Upper lobe of right lung (tissue), 1 donor: Measurements from ENCODE around the gene MAP4K3. TPM values are rescaled to one million over a fixed set of nuclear protein-coding genes. Genes with fewer than 3 reads are reported as not detected.

Source experiments
- ATAC-seq: fragments of 200-7000 bp; cut with Tn5 transposase; one replicate; pipeline ENCODE4 v1.9.1; 2020; ENCODE audit warnings: mild to moderate bottlenecking, moderate library complexity
- DNase-seq: peaks from one replicate; pipeline ENCODE4 v3.0.0-alpha.2; 2020
- H3K27ac ChIP-seq: fragments of 200-600 bp; one replicate; pipeline ENCODE4 v1.8.0; 2022
- H3K27me3 ChIP-seq: fragments of 200-600 bp; one replicate; pipeline ENCODE4 v1.8.0; 2022; ENCODE audit warnings: mild to moderate bottlenecking
- H3K36me3 ChIP-seq: fragments of 200-600 bp; one replicate; pipeline ENCODE4 v1.8.0; 2022
- H3K4me1 ChIP-seq: fragments of 200-600 bp; one replicate; pipeline ENCODE4 v1.8.0; 2022
- H3K4me3 ChIP-seq: fragments of 200-600 bp; one replicate; pipeline ENCODE4 v1.8.0; 2022; ENCODE audit warnings: mild to moderate bottlenecking
- H3K9me3 ChIP-seq: fragments of 200-600 bp; one replicate; pipeline ENCODE4 v1.8.0; 2022
- intact Hi-C: fragments of 100-400 bp; cut with DNase I; formaldehyde crosslinking; loops from one replicate; pipeline ENCODE4 v1.11.0; 2022
- total RNA-seq: library from RNA; stranded (reverse); fragmentation: NEBNext Ultra II Directional; extraction: Animal tissue kit (Norgen Biotek cat#: 25700); gene quantifications from one replicate; pipeline ENCODE4 v1.2.1, GENCODE V29; 2021
- TF ChIP-seq, protein P1 (sequence below): fragments of 200-600 bp; IDR thresholded peaks from one replicate; pipeline ENCODE4 v1.8.0; 2022; ENCODE audit warnings: antibody characterized with exemption
- donor health status: DM: no; HTN: yes; CAD: no; lungs with severe emphysema.

MAP4K3 gene
- total RNA-seq, 1 donor from 2014 or later = 55.5 TPM

GRCh38 chr2:39227628-39228412 is 209.3 kb downstream of the MAP4K3 start:
- no peak overlapping the region for H3K27ac ChIP-seq
- H3K9me3 ChIP-seq = no peaks in the 10 kb centered on the region
- H3K27me3 ChIP-seq = no peaks in the 10 kb centered on the region
- H3K4me1 ChIP-seq = peaks cover 11% of the 10 kb centered on the region
- intact Hi-C loops = loop anchor here (5.0 kb wide), 1 partner anchor 166 kb away; no protein-coding TSS in a partner anchor
- no peaks in the 10 kb centered on the region for H3K36me3 ChIP-seq
- peak; percentile 96 for ATAC-seq
- TF ChIP-seq, protein P1, sequence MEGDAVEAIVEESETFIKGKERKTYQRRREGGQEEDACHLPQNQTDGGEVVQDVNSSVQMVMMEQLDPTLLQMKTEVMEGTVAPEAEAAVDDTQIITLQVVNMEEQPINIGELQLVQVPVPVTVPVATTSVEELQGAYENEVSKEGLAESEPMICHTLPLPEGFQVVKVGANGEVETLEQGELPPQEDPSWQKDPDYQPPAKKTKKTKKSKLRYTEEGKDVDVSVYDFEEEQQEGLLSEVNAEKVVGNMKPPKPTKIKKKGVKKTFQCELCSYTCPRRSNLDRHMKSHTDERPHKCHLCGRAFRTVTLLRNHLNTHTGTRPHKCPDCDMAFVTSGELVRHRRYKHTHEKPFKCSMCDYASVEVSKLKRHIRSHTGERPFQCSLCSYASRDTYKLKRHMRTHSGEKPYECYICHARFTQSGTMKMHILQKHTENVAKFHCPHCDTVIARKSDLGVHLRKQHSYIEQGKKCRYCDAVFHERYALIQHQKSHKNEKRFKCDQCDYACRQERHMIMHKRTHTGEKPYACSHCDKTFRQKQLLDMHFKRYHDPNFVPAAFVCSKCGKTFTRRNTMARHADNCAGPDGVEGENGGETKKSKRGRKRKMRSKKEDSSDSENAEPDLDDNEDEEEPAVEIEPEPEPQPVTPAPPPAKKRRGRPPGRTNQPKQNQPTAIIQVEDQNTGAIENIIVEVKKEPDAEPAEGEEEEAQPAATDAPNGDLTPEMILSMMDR = peak; percentile 93
- peak; percentile 89 for DNase-seq
- H3K4me3 ChIP-seq = peak overlapping the region; percentile 24

DNA sequence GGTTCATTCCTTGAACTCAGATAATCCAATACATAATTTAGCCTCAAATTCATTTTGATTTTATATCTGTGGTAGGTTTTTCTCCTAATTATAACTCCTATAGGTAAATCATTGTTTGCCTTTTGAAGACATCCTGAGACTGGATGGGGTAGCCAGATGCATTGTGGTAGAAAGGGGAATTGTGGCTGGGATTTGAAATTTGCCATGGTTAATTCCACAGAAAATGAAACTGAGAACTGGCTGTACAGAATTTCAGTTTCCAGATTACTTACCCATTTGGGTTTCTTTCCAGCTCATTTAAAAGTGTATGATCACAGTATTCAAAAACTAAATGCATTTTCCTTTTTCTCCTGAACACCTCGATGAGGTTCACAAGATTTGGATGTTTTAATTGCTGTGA is 211.5 kb downstream of the MAP4K3 start:
- TF ChIP-seq, protein P1 = no peak
- H3K9me3 ChIP-seq = no peaks in the 10 kb centered on the region
- no peaks in the 10 kb centered on the region for H3K27me3 ChIP-seq
- intact Hi-C loops = loop anchor here (5.0 kb wide), 1 partner anchor 163 kb away; no protein-coding TSS in a partner anchor
- no peak overlapping the region for H3K27ac ChIP-seq
- no peaks in the 10 kb centered on the region for H3K36me3 ChIP-seq
- no peak overlapping the region for H3K4me3 ChIP-seq
- DNase-seq (no peak), ATAC-seq (no peak)
- H3K4me1 ChIP-seq = peaks cover 11% of the 10 kb centered on the region

DNA sequence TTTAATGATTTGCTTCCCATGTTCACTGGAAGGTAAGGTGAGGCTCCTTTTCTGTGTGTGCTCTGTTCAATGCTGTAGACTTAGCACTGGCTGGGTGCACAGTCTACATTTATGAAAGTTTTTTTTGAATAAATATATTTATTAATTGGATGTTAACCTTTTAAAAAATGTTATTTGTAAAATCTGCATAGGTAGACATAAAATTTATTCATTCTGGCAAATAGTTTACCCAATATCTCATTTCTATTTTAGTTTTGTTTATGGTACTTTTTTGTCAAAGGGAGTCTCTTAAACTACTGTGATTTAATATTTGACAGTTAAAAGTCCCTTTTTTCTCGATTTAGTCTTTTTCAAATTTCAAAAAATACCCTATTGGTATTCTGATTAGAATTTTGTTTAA is 213.2 kb downstream of the MAP4K3 start:
- no peak for DNase-seq
- peaks cover 6% of the 10 kb centered on the region for H3K4me1 ChIP-seq
- TF ChIP-seq, protein P1 = no peak
- no peak overlapping the region for H3K27ac ChIP-seq
- ATAC-seq = no peak
- H3K9me3 ChIP-seq = no peaks in the 10 kb centered on the region
- intact Hi-C loops = no loop called here
- no peaks in the 10 kb centered on the region for H3K27me3 ChIP-seq
- H3K36me3 ChIP-seq = no peaks in the 10 kb centered on the region
- no peak overlapping the region for H3K4me3 ChIP-seq

DNA sequence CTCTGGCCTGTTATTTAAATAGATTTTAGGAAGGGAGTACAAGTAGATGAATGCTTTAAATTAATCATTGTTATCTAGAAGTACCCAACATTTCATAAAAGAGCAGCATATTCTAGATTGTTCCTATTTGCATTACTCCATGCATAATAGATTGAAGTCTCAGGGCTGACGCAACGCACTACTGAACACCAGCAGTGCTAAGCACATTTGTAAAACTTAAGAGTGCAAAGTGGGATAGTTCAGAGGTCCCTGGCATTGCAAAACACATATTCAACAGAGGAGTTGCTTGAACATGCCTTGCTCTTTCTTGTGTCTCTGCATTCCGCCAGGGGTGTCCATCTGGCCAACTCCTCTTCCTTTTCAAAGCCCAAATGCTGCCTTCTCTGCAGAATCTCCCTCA is 215.6 kb downstream of the MAP4K3 start:
- no peaks in the 10 kb centered on the region for H3K9me3 ChIP-seq
- no peak overlapping the region for H3K27ac ChIP-seq
- no peak for DNase-seq
- no peak for ATAC-seq
- TF ChIP-seq, protein P1 = no peak
- no peaks in the 10 kb centered on the region for H3K4me1 ChIP-seq
- no peak overlapping the region for H3K4me3 ChIP-seq
- intact Hi-C loops = no loop called here
- H3K27me3 ChIP-seq = no peaks in the 10 kb centered on the region
- no peaks in the 10 kb centered on the region for H3K36me3 ChIP-seq

- TF ChIP-seq, protein P1 = no peak
- Histone ChIP-seq H3K4me3 (no peak overlapping the region), H3K36me3 (no peaks in the 10 kb centered on the region), H3K4me1 (no peaks in the 10 kb centered on the region), H3K27ac (no peak overlapping the region), H3K27me3 (no peaks in the 10 kb centered on the region), H3K9me3 (no peaks in the 10 kb centered on the region)
- no peak for DNase-seq
- no peak for ATAC-seq
- intact Hi-C loops = no loop called here
Observed at GRCh38 chr2:39220136-39220535, 216.9 kb downstream of the MAP4K3 start.
